ENCODE data around the gene PEAK1.

DNA sequence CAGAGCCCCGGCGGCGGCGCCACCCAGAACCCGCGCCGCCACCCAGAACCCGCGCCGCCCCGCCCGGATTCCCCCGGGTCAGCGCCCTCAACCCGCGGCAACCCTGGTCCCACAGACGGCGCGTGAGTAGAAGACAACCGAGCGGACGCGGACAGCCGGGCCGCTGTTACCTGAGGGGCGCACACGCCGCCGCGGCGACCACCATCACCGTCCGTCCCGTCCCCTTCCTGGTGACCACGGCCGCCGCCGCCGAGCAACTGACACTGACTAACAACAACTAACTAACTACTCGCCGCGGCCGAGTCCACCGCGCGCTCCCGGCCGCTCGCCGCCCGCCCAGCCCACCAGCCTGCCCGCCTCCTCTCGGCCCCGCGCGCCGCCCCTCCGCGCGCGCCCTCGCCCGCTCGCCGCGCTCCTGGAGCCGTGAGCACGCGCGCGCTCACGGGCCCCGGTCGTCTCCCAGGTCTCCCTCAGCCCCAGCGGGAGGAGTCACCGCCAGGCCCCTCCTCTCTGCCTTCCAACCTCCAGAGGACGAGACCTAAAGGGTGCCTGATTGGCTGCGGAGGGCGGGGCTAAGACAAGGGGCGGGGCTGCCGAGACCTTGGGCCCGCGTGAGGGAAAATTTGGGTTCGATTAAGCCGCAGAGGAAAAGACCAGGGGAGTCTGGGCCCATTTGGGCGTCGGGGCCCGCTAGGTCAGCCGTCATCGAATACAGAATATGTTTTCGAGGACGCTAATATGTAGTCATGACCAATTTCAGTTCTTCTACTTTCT is at the start of gene PEAK1:
- peak; percentile 33 for TF ChIP-seq CTCF (IDR thresholded peaks at IDR 0.05)
- TF ChIP-seq TCF7L2 (IDR thresholded peaks at IDR 0.05; ENCODE audit: low read depth, low read length), result no peak
- peak; percentile 68 for TF ChIP-seq POLR2AphosphoS5 (IDR thresholded peaks at IDR 0.05; ENCODE audit: low read depth, low read length)
